OCI-LY3 (cell line): Measurements from ENCODE around the gene WWOX.

Source experiments
- H2AFZ ChIP-seq: fragments of 200-600, 300-600 bp; shearing (Covaris generic); 2 replicates; pipeline ENCODE4 v1.6.0; 2014; ENCODE audit warnings: antibody characterized with exemption, low read depth, low read length
- H3K27ac ChIP-seq: fragments of 200-600, 300-600 bp; sonication (generic); 2 replicates; pipeline ENCODE4 v1.5.1; 2014; ENCODE audit warnings: mild to moderate bottlenecking, low read length, moderate library complexity, mixed read lengths
- H3K27me3 ChIP-seq: fragments of 200-600, 300-600 bp; sonication (generic); 2 replicates; pipeline ENCODE4 v1.6.1; 2014; ENCODE audit warnings: low read depth, low read length, mixed read lengths
- H3K36me3 ChIP-seq: fragments of 200-600, 300-600 bp; sonication (generic); replicated peaks from 2 replicates; pipeline ENCODE3; 2014; ENCODE audit warnings: low read depth, low read length, mixed read lengths
- H3K4me1 ChIP-seq: fragments of 300-600, 200-600 bp; sonication (generic); 2 replicates; pipeline ENCODE4 v1.6.1; 2014; ENCODE audit warnings: low read length, mixed read lengths
- H3K4me2 ChIP-seq: fragments of 200-600, 300-600 bp; sonication (generic); 2 replicates; pipeline ENCODE4 v1.6.1; 2014; ENCODE audit warnings: low read length, mixed read lengths
- H3K4me3 ChIP-seq: fragments of 300-600, 200-600 bp; sonication (generic); 2 replicates; pipeline ENCODE4 v1.5.1; 2014; ENCODE audit warnings: antibody characterized with exemption, mild to moderate bottlenecking, low read length, moderate library complexity
- H3K79me2 ChIP-seq: fragments of 300-600, 200-600 bp; shearing (Covaris generic); 2 replicates; pipeline ENCODE4 v1.6.1; 2014; ENCODE audit warnings: mild to moderate bottlenecking, low read length, mixed read lengths
- H3K9ac ChIP-seq: fragments of 300-600, 200-600 bp; shearing (Covaris generic); 2 replicates; pipeline ENCODE4 v1.6.0; 2014; ENCODE audit warnings: mild to moderate bottlenecking, low read length, moderate library complexity
- H3K9me3 ChIP-seq: fragments of 200-600, 300-600 bp; shearing (Covaris generic); 2 replicates; pipeline ENCODE4 v1.6.1; 2014; ENCODE audit warnings: low read length, mixed read lengths; ENCODE audit not compliant: insufficient read depth
- H4K20me1 ChIP-seq: fragments of 200-600, 300-600 bp; sonication (generic); 2 replicates; pipeline ENCODE4 v1.6.1; 2016; ENCODE audit warnings: low read length, mixed read lengths; ENCODE audit not compliant: insufficient read depth
- CTCF ChIP-seq: fragments of 200-600, 300-600 bp; sonication (generic); IDR thresholded peaks from 2 replicates; pipeline ENCODE4 v1.5.1; 2014; ENCODE audit warnings: antibody characterized with exemption, low read length, low read depth
- EZH2phosphoT487 ChIP-seq: fragments of 200-600 bp; shearing (Covaris generic); IDR thresholded peaks from 2 replicates; pipeline ENCODE4 v1.6.1; 2018; ENCODE audit warnings: antibody characterized with exemption, mixed run types, low read depth

Gene WWOX

GRCh38 chr16:79053577-79053976, 954.1 kb downstream of the WWOX start:
- no peaks in the 10 kb centered on the region for H3K79me2 ChIP-seq
- peaks cover 8% of the 10 kb centered on the region for H3K27me3 ChIP-seq
- TF ChIP-seq EZH2phosphoT487 = no peak
- no peak for TF ChIP-seq CTCF
- H3K4me2 ChIP-seq = no peak overlapping the region
- no peak overlapping the region for H3K27ac ChIP-seq
- no peaks in the 10 kb centered on the region for H3K36me3 ChIP-seq
- no peak overlapping the region for H3K4me3 ChIP-seq
- H2AFZ ChIP-seq = no peak overlapping the region
- H3K9me3 ChIP-seq = no peaks in the 10 kb centered on the region
- H4K20me1 ChIP-seq = no peaks in the 10 kb centered on the region
- H3K4me1 ChIP-seq = peaks cover 9% of the 10 kb centered on the region
- no peak overlapping the region for H3K9ac ChIP-seq

- Histone ChIP-seq H3K4me1 (peaks cover 9% of the 10 kb centered on the region), H3K9me3 (no peaks in the 10 kb centered on the region), H3K4me2 (no peak overlapping the region), H3K27ac (no peak overlapping the region), H2AFZ (no peak overlapping the region), H3K27me3 (peaks cover 8% of the 10 kb centered on the region), H3K36me3 (no peaks in the 10 kb centered on the region), H3K4me3 (no peak overlapping the region), H3K79me2 (no peaks in the 10 kb centered on the region), H4K20me1 (no peaks in the 10 kb centered on the region), H3K9ac (no peak overlapping the region)
- TF ChIP-seq CTCF (no peak), EZH2phosphoT487 (no peak)
Observed at GRCh38 chr16:79054211-79054984, 954.9 kb downstream of the WWOX start.

- Histone ChIP-seq H3K9me3 (no peaks in the 10 kb centered on the region), H3K27me3 (peaks cover 10% of the 10 kb centered on the region), H3K36me3 (no peaks in the 10 kb centered on the region), H3K4me3 (no peak overlapping the region), H3K79me2 (no peaks in the 10 kb centered on the region), H4K20me1 (no peaks in the 10 kb centered on the region), H3K4me2 (no peak overlapping the region), H2AFZ (no peak overlapping the region), H3K4me1 (peaks cover 5% of the 10 kb centered on the region), H3K9ac (no peak overlapping the region), H3K27ac (no peak overlapping the region)
- TF ChIP-seq CTCF = no peak
Observed at GRCh38 chr16:79055251-79055970, 956.0 kb downstream of the WWOX start.

GRCh38 chr16:79061181-79061580, 961.7 kb downstream of the WWOX start:
- H3K36me3 ChIP-seq = no peaks in the 10 kb centered on the region
- no peak overlapping the region for H3K27ac ChIP-seq
- no peak overlapping the region for H2AFZ ChIP-seq
- no peak overlapping the region for H3K4me3 ChIP-seq
- H3K9ac ChIP-seq = no peak overlapping the region
- H3K4me2 ChIP-seq = no peak overlapping the region
- no peak for TF ChIP-seq CTCF
- no peak for TF ChIP-seq EZH2phosphoT487
- H4K20me1 ChIP-seq = no peaks in the 10 kb centered on the region
- no peaks in the 10 kb centered on the region for H3K9me3 ChIP-seq
- H3K27me3 ChIP-seq = peaks cover 28% of the 10 kb centered on the region
- H3K4me1 ChIP-seq = no peaks in the 10 kb centered on the region
- no peaks in the 10 kb centered on the region for H3K79me2 ChIP-seq
